B cell (primary cell): ENCODE data around the gene CERS2. TPM values are rescaled to one million over a fixed set of nuclear protein-coding genes. Genes with fewer than 3 reads are reported as not detected.
"Not testable (repeated sequence)": the region's sequence is repeated elsewhere in the genome, so short reads cannot be mapped to it uniquely, and the experiment has no call there.

Source experiments
- ATAC-seq: fragments of 200-7000 bp; cut with Tn5 transposase; one replicate; pipeline ENCODE4 v1.10.0; 2021; ENCODE audit warnings: low read depth, mild to moderate bottlenecking, moderate number of reproducible peaks, moderate library complexity
- CTCF ChIA-PET: fragments of 350-600 bp; sonication (Branson Sonifier 250); formaldehyde crosslinking; loops from one replicate; lab custom pipeline; 2021; ENCODE audit warnings: antibody characterized with exemption, inconsistent platforms; lab: Charles Lee
- POLR2A ChIA-PET: fragments of 350-600 bp; sonication (Branson Sonifier 250); formaldehyde crosslinking; loops from one replicate; lab custom pipeline; 2021; ENCODE audit warnings: antibody characterized with exemption; lab: Charles Lee
- DNase-seq: peaks from one replicate; pipeline ENCODE4 v3.0.0; 2013
- H2AFZ ChIP-seq: 2 replicates; pipeline ENCODE4 v1.6.1; 2012; ENCODE audit warnings: mild to moderate bottlenecking, low read depth, low read length; ENCODE audit not compliant: insufficient read depth, poor library complexity, severe bottlenecking
- H3K27ac ChIP-seq, 2 donors: 1 replicate in 1 of 2; 2 replicates in 1 of 2; pipeline ENCODE4 v1.5.1; 2012 to 2013; ENCODE audit warnings: low read length in 2 of 2, mild to moderate bottlenecking in 2 of 2, moderate library complexity in 1 of 2
- H3K27me3 ChIP-seq, 4 experiments: fragments of 200-600 bp in 1 of 4; sonication (generic) in 1 of 4; replicated peaks in 1 of 4; 1 replicate in 2 of 4; 2 replicates in 2 of 4; pipeline versions ENCODE4 v1.6.1 to v1.7.0; 2013 to 2016; ENCODE audit warnings: low read length in 3 of 4, mild to moderate bottlenecking in 2 of 4, mixed read lengths in 1 of 4, moderate library complexity in 1 of 4; ENCODE audit not compliant: insufficient read depth in 4 of 4, control insufficient read depth in 3 of 4; ENCODE audit errors: control extremely low read depth in 1 of 4
- H3K36me3 ChIP-seq, 2 experiments: replicated peaks in 1 of 2; 1 replicate in 1 of 2; 2 replicates in 1 of 2; pipeline versions ENCODE4 v1.6.1 to v1.7.1; 2013; ENCODE audit warnings: low read length in 1 of 2; ENCODE audit not compliant: insufficient read depth in 2 of 2, control insufficient read depth in 1 of 2; ENCODE audit errors: control extremely low read depth in 1 of 2, extremely low read depth in 1 of 2
- H3K4me1 ChIP-seq, 2 donors: fragments of 200-600 bp in 1 of 2; sonication (generic) in 1 of 2; 1 replicate in 1 of 2; 2 replicates in 1 of 2; pipeline versions ENCODE4 v1.5.1 to v1.6.1; 2013 to 2017; ENCODE audit warnings: low read length in 2 of 2; ENCODE audit not compliant: control insufficient read depth in 2 of 2, insufficient read depth in 2 of 2
- H3K4me2 ChIP-seq: replicated peaks from 2 replicates; pipeline ENCODE3; 2012; ENCODE audit warnings: mild to moderate bottlenecking, low read depth, low read length; ENCODE audit not compliant: poor library complexity, severe bottlenecking
- H3K4me3 ChIP-seq, 5 experiments: fragments of 200-600 bp in 1 of 5; sonication (generic) in 1 of 5; 1 replicate in 3 of 5; 2 replicates in 2 of 5; pipeline versions ENCODE4 v1.5.1 to v1.7.0; 2011 to 2016; ENCODE audit warnings: low read length in 4 of 5, mild to moderate bottlenecking in 4 of 5, low read depth in 2 of 5, control low read depth in 1 of 5, moderate library complexity in 1 of 5; ENCODE audit not compliant: insufficient read depth in 1 of 5; ENCODE audit errors: control extremely low read depth in 1 of 5, extremely low read depth in 1 of 5
- H3K79me2 ChIP-seq: fragments of 200-600 bp; sonication (generic); one replicate; pipeline ENCODE4 v1.6.0; 2016; ENCODE audit warnings: low read length; ENCODE audit not compliant: control insufficient read depth, insufficient read depth
- H3K9ac ChIP-seq: fragments of 200-600 bp; sonication (generic); 2 replicates; pipeline ENCODE4 v1.6.1; 2017; ENCODE audit warnings: mild to moderate bottlenecking, low read length, moderate library complexity
- H3K9me3 ChIP-seq, 3 donors: one replicate each; pipeline versions ENCODE4 v1.6.1 to v1.7.1; 2013; ENCODE audit warnings: low read length in 2 of 3; ENCODE audit not compliant: control insufficient read depth in 2 of 3, insufficient read depth in 1 of 3; ENCODE audit errors: control extremely low read depth in 1 of 3
- H4K20me1 ChIP-seq: 2 replicates; pipeline ENCODE4 v1.6.0; 2012; ENCODE audit warnings: mild to moderate bottlenecking, low read length; ENCODE audit not compliant: insufficient read depth, control insufficient read depth, poor library complexity, severe bottlenecking
- H3K27ac Mint-ChIP-seq: one replicate; pipeline ENCODE4 v1.8.0; 2021; ENCODE audit warnings: mixed read lengths
- H3K27me3 Mint-ChIP-seq: one replicate; pipeline ENCODE4 v1.8.0; 2021; ENCODE audit warnings: mixed read lengths
- H3K4me1 Mint-ChIP-seq: one replicate; pipeline ENCODE4 v1.8.0; 2021; ENCODE audit warnings: mixed read lengths
- H3K4me3 Mint-ChIP-seq: one replicate; pipeline ENCODE4 v1.8.0; 2021; ENCODE audit warnings: mixed read lengths
- H3K9me3 Mint-ChIP-seq: one replicate; pipeline ENCODE4 v1.8.0; 2022; ENCODE audit warnings: mixed read lengths; ENCODE audit not compliant: insufficient read depth
- CTCF ChIP-seq: fragments of 200-600 bp; IDR thresholded peaks from one replicate; pipeline ENCODE4 v1.8.0; 2022; ENCODE audit warnings: antibody characterized with exemption, mild to moderate bottlenecking
- EZH2 ChIP-seq: IDR thresholded peaks from 2 replicates; pipeline ENCODE4 v1.6.1; 2012; ENCODE audit warnings: borderline replicate concordance, low read depth, mild to moderate bottlenecking, moderate library complexity, low read length; ENCODE audit not compliant: insufficient read depth, poor library complexity, severe bottlenecking
- WGBS: methylation state at CpG from one replicate; pipeline ENCODE4 v1.1.5; 2013; ENCODE audit warnings: missing lambda C conversion rate; ENCODE audit not compliant: insufficient coverage; 5-methylcytosine and 5-hydroxymethylcytosine counted together
- intact Hi-C: fragments of 100-400 bp; cut with micrococcal nuclease; formaldehyde crosslinking; loops from one replicate; pipeline ENCODE4 v1.10.0; 2022
- polyA plus RNA-seq: library from polyadenylated mRNA; depleted of rRNA; stranded (reverse); fragments of >200 nt; gene quantifications from 2 replicates; pipeline ENCODE4 v1.2.3, GENCODE V29; 2012
- total RNA-seq, 2 donors: library from RNA; stranded (reverse); fragments of 120-200 nt in 1 of 2; gene quantifications; 1 replicate in 1 of 2; 2 replicates in 1 of 2; pipeline versions ENCODE4 v1.2.3 to v1.2.4, GENCODE V29; 2013 to 2022

CERS2 gene
- total and polyA plus RNA-seq, 2 donors (not counting 1 experiment from before 2014, with no cell fraction given), result 68.4 to 130 TPM

GRCh38 chr1:150931773-150932172 lies 42.9 kb downstream of the CERS2 start:
- H3K9me3 Mint-ChIP-seq, result no peaks in the 10 kb centered on the region
- Histone ChIP-seq H3K4me2 (no peak overlapping the region), H3K79me2 (peaks cover 68% of the 10 kb centered on the region), H2AFZ (no peak overlapping the region), H3K9me3 (peaks cover 2 to 14% (median 6%) of the 10 kb centered on the region in 3 donors), H4K20me1 (no peaks in the 10 kb centered on the region), H3K27me3 (no peaks in the 10 kb centered on the region), H3K9ac (no peak overlapping the region), H3K36me3 (peaks cover 21 to 69% of the 10 kb centered on the region in 2 experiments), H3K4me3 (no peak overlapping the region), H3K4me1 (peaks cover 10 to 11% of the 10 kb centered on the region in 2 donors), H3K27ac (no peak overlapping the region)
- H3K4me3 Mint-ChIP-seq, result no peak overlapping the region
- CTCF ChIA-PET, result interaction anchor here (1.3 to 2.0 kb wide), 2 partner anchors 9 kb away, joined by 5 to 16 read pairs; no protein-coding TSS in a partner anchor
- ATAC-seq, result no peak
- no peak for DNase-seq
- intact Hi-C loops, result no loop called here
- TF ChIP-seq CTCF (no peak), EZH2 (no peak)
- POLR2A ChIA-PET, result interaction anchor here (0.7 kb wide), 1 partner anchor 225 kb away, joined by 3 read pairs; the partner anchor contains the start of gene TNFAIP8L2
- no peaks in the 10 kb centered on the region for H3K27me3 Mint-ChIP-seq
- H3K4me1 Mint-ChIP-seq, result peaks cover 26% of the 10 kb centered on the region
- H3K27ac Mint-ChIP-seq, result no peak overlapping the region
- WGBS, result no CpG with 5 or more reads among the region's 1 CpG

GRCh38 chr1:150928775-150929174 lies 45.9 kb downstream of the CERS2 start:
- H3K4me1 ChIP-seq, result peaks cover 10 to 12% of the 10 kb centered on the region in 2 donors
- H3K27ac Mint-ChIP-seq, CTCF ChIA-PET, H3K9ac ChIP-seq, H3K4me3 ChIP-seq, ATAC-seq, H3K27me3 ChIP-seq, H3K27me3 Mint-ChIP-seq, H3K27ac ChIP-seq, DNase-seq, H2AFZ ChIP-seq, POLR2A ChIA-PET, H3K4me2 ChIP-seq, H3K9me3 Mint-ChIP-seq, H3K4me3 Mint-ChIP-seq, H4K20me1 ChIP-seq: not testable (repeated sequence)
- H3K9me3 ChIP-seq, result peaks cover 2 to 14% (median 6%) of the 10 kb centered on the region in 3 donors
- peaks cover 24% of the 10 kb centered on the region for H3K4me1 Mint-ChIP-seq
- H3K79me2 ChIP-seq, result peaks cover 52% of the 10 kb centered on the region
- intact Hi-C loops, result loop anchor here (5.0 kb wide), 1 partner anchor 301 kb away; the partner anchor contains the start of gene ENSA
- WGBS, result no CpG with 5 or more reads among the region's 6 CpGs
- peaks cover 18 to 50% of the 10 kb centered on the region in 2 experiments for H3K36me3 ChIP-seq
